Effector memory CD8-positive, alpha-beta T cell (primary cell): ENCODE results near the gene DCAF5.
A peak's percentile ranks its signal among the peaks of the same experiment; 100 is the strongest.

Experiments
- ATAC-seq: fragments of 150-1000 bp; cut with Tn5 transposase; replicated peaks from 2 replicates; pipeline ENCODE4 v1.10.0; 2021; ENCODE audit warnings: mild to moderate bottlenecking, moderate library complexity
- DNase-seq, 3 experiments: peaks; one replicate each; pipeline ENCODE4 v3.0.0; 2021
- H3K27ac Mint-ChIP-seq, 2 donors: one replicate each; pipeline ENCODE4 v1.8.0; 2022; ENCODE audit warnings: mild to moderate bottlenecking in 2 of 2, mixed read lengths in 2 of 2, moderate library complexity in 2 of 2
- H3K27me3 Mint-ChIP-seq, 2 donors: one replicate each; pipeline ENCODE4 v1.8.0; 2022; ENCODE audit warnings: mixed read lengths in 2 of 2
- H3K36me3 Mint-ChIP-seq: one replicate; pipeline ENCODE4 v1.8.0; 2022; ENCODE audit warnings: mild to moderate bottlenecking, moderate library complexity, mixed read lengths; ENCODE audit not compliant: insufficient read depth
- H3K4me1 Mint-ChIP-seq, 2 donors: one replicate each; pipeline ENCODE4 v1.8.0; 2022; ENCODE audit warnings: low read depth in 2 of 2, mixed read lengths in 2 of 2
- H3K4me3 Mint-ChIP-seq, 2 donors: one replicate each; pipeline ENCODE4 v1.8.0; 2022; ENCODE audit warnings: mild to moderate bottlenecking in 2 of 2, mixed read lengths in 2 of 2, moderate library complexity in 2 of 2
- H3K9me3 Mint-ChIP-seq, 2 donors: one replicate each; pipeline ENCODE4 v1.8.0; 2022; ENCODE audit warnings: mixed read lengths in 2 of 2

DCAF5 gene

DNA sequence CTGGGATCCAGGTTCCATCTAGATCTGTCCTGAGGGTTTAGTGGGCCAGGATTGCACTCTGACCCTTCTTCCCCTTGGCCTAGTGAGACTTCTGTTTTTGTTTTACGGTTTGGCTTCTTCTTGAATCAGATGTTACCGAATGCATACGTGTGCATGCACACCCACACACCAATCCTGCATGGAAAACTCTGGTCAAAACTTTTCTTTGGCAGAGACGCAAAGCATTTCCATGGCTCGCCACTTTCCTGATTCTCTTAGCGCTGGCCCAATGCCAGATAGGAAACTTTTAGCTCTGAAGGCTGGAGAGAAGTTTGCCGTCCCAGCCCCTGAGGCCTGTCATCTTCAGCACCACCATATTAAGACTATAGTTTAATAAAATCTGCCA lies 106.5 kb downstream of the DCAF5 start:
- Mint-ChIP-seq H3K36me3 (no peaks in the 10 kb centered on the region), H3K4me1 (peaks cover 3 to 4% of the 10 kb centered on the region in 2 donors), H3K27me3 (peaks cover 0 to 7% of the 10 kb centered on the region in 2 donors), H3K4me3 (no peak overlapping the region), H3K9me3 (no peaks in the 10 kb centered on the region), H3K27ac (no peak overlapping the region)
- no peak for ATAC-seq
- DNase-seq = no peak

DNA sequence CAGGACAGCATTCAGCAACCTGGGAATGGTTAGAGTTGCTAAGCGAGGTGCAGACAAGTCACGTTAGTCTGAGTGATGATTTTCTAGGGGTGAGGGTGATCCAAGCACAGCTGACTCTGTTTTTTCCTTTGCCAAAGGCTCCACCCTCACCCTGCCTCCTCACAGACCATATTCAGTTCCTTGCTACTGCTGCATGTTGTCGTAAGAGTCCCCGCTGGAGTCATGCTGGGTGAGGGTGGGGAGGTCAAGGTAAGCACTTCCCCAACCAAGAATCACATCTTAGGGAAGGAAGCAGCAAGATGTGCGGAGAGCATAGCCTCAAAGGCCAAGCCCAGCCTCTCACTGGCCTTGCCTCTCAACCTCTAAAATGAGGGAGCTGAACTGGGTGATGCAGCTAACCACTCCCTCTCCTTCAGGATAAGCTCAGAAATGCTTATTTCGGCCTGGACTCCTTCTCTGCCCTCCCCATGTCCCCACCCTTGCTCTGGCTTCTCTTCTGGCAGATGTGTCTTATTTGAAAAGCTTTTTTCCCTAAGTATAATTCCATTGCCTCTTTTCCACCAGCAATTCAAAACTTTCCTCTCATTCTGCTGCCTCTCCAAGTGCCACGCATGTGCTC lies 107.0 kb downstream of the DCAF5 start:
- H3K27ac Mint-ChIP-seq = no peak overlapping the region
- H3K36me3 Mint-ChIP-seq = no peaks in the 10 kb centered on the region
- H3K4me1 Mint-ChIP-seq = peaks cover 3 to 4% of the 10 kb centered on the region in 2 donors
- no peak for DNase-seq
- no peak for ATAC-seq
- no peaks in the 10 kb centered on the region for H3K9me3 Mint-ChIP-seq
- no peak overlapping the region for H3K4me3 Mint-ChIP-seq
- peaks cover 0 to 9% of the 10 kb centered on the region in 2 donors for H3K27me3 Mint-ChIP-seq

DNA sequence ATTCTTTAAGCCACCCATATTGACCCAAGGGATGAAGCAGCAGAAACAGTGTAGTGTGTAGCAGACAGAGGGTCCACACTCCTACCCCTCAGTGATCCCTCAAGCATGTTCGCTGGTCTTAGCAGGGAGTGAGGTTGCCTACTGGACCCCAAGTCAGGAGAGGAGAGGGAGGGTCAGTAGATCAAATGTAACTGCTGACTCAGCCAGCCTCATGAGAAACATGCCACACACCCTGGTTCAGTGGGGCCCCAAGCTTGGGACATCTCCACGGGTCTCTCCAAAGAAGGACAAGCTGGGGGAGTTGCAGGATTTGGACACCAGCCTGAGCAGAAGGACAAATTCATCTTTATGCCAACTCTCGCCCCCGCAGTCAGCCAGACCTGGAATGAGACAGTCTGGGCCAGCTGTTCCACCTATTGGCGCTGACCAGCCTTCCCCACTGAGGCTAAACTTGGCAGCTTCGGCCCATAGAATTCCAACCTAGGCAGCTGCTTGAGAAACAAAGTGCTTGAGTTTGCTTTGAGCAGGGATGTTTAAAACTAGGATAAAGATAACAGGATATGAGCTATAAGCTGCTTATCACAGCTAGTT lies 107.9 kb downstream of the DCAF5 start:
- Mint-ChIP-seq H3K4me1 (peaks cover 3 to 4% of the 10 kb centered on the region in 2 donors), H3K36me3 (no peaks in the 10 kb centered on the region), H3K27ac (no peak overlapping the region), H3K9me3 (no peaks in the 10 kb centered on the region), H3K4me3 (no peak overlapping the region), H3K27me3 (peaks cover 0 to 9% of the 10 kb centered on the region in 2 donors)
- ATAC-seq = no peak
- DNase-seq = no peak

GRCh38 chr14:69044296-69044695 lies 108.6 kb downstream of the DCAF5 start:
- Mint-ChIP-seq H3K27me3 (peaks cover 0 to 11% of the 10 kb centered on the region in 2 donors), H3K27ac (no peak overlapping the region), H3K4me3 (no peak overlapping the region), H3K4me1 (peaks cover 3 to 4% of the 10 kb centered on the region in 2 donors), H3K36me3 (no peaks in the 10 kb centered on the region), H3K9me3 (no peaks in the 10 kb centered on the region)
- ATAC-seq = no peak
- DNase-seq = no peak

- H3K36me3 Mint-ChIP-seq = no peaks in the 10 kb centered on the region
- H3K4me1 Mint-ChIP-seq = peaks cover 3 to 4% of the 10 kb centered on the region in 2 donors
- ATAC-seq (no peak), DNase-seq (no peak)
- H3K4me3 Mint-ChIP-seq = no peak overlapping the region
- H3K27me3 Mint-ChIP-seq = peaks cover 4 to 17% of the 10 kb centered on the region in 2 donors
- H3K9me3 Mint-ChIP-seq = no peaks in the 10 kb centered on the region
- no peak overlapping the region for H3K27ac Mint-ChIP-seq
Observed at GRCh38 chr14:69043596-69044260, 109.2 kb downstream of the DCAF5 start.

GRCh38 chr14:69042787-69043444 lies 110.0 kb downstream of the DCAF5 start:
- Mint-ChIP-seq H3K36me3 (no peaks in the 10 kb centered on the region), H3K9me3 (no peaks in the 10 kb centered on the region), H3K4me1 (peaks cover 3 to 4% of the 10 kb centered on the region in 2 donors), H3K27me3 (peaks cover 12 to 25% of the 10 kb centered on the region in 2 donors), H3K4me3 (no peak overlapping the region), H3K27ac (peak overlapping the region in 1 of 2 donors; percentile 22)
- DNase-seq (no peak), ATAC-seq (no peak)

GRCh38 chr14:69042299-69042698 lies 110.6 kb downstream of the DCAF5 start:
- peak overlapping the region in 1 of 2 donors; percentile 22 for H3K27ac Mint-ChIP-seq
- ATAC-seq = no peak
- H3K4me1 Mint-ChIP-seq = peaks cover 1 to 2% of the 10 kb centered on the region in 2 donors
- H3K9me3 Mint-ChIP-seq = no peaks in the 10 kb centered on the region
- DNase-seq = no peak
- H3K27me3 Mint-ChIP-seq = peaks cover 18 to 31% of the 10 kb centered on the region in 2 donors
- no peak overlapping the region for H3K4me3 Mint-ChIP-seq
- no peaks in the 10 kb centered on the region for H3K36me3 Mint-ChIP-seq

- ATAC-seq = no peak
- Mint-ChIP-seq H3K27me3 (peaks cover 23 to 36% of the 10 kb centered on the region in 2 donors), H3K9me3 (no peaks in the 10 kb centered on the region), H3K4me1 (peaks cover 0 to 2% of the 10 kb centered on the region in 2 donors), H3K4me3 (no peak overlapping the region), H3K36me3 (no peaks in the 10 kb centered on the region), H3K27ac (no peak overlapping the region)
- DNase-seq = no peak
Observed at GRCh38 chr14:69041783-69042182, 111.1 kb downstream of the DCAF5 start.

DNA sequence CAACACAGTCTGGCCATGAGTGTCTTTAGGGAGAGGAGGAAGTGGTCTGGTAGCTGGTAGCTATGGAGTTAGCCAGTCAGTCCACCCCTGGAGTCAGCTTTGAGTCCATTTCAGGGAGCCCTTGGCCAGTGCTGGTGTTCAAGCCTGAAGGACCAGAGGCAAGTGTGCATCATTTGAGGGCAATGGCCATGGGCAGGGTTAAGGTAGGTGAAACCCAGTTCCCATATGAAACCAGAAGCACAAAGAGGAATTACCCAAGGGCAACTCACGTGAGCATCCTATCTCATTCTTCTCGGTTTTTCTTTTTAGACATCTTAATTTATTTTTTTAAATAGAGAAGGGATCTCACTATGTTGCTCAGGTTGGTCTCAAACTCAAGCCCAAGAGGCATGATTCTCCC lies 112.6 kb downstream of the DCAF5 start:
- H3K27me3 Mint-ChIP-seq = peaks cover 31 to 46% of the 10 kb centered on the region in 2 donors

DNA sequence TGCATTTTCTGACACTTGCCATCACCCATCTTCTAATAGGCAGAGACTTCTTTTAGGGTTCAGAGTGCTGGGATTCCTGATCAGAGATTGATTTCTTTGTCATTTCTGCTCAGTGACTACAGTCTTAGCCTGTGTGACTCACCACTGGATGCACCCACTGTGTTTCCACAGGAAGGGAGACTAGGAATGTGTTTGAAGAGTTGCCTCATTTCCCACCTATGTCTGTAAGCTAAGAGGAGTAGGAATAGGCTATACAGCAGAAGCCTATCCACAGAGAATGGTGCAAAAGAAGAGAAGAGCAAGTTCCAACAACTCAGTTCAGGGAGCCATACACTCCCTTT lies 113.7 kb downstream of the DCAF5 start:
- DNase-seq (no peak), ATAC-seq (no peak)
- Mint-ChIP-seq H3K27ac (no peak overlapping the region), H3K4me1 (peaks cover 0 to 2% of the 10 kb centered on the region in 2 donors), H3K9me3 (no peaks in the 10 kb centered on the region), H3K36me3 (no peaks in the 10 kb centered on the region), H3K27me3 (peaks cover 33 to 56% of the 10 kb centered on the region in 2 donors), H3K4me3 (no peak overlapping the region)

More for the DNA sequence above, 112.6 kb downstream of the DCAF5 start:
- Mint-ChIP-seq H3K9me3 (no peaks in the 10 kb centered on the region), H3K27ac (no peak overlapping the region), H3K4me3 (no peak overlapping the region), H3K36me3 (no peaks in the 10 kb centered on the region), H3K4me1 (peaks cover 0 to 2% of the 10 kb centered on the region in 2 donors)
- DNase-seq = no peak
- ATAC-seq = no peak

- no peak for ATAC-seq
- Mint-ChIP-seq H3K36me3 (no peaks in the 10 kb centered on the region), H3K27ac (no peak overlapping the region), H3K4me3 (no peak overlapping the region), H3K27me3 (peaks cover 33 to 60% of the 10 kb centered on the region in 2 donors), H3K9me3 (no peaks in the 10 kb centered on the region), H3K4me1 (peaks cover 0 to 2% of the 10 kb centered on the region in 2 donors)
- DNase-seq = no peak
Observed at GRCh38 chr14:69038455-69039287, 114.2 kb downstream of the DCAF5 start.

DNA sequence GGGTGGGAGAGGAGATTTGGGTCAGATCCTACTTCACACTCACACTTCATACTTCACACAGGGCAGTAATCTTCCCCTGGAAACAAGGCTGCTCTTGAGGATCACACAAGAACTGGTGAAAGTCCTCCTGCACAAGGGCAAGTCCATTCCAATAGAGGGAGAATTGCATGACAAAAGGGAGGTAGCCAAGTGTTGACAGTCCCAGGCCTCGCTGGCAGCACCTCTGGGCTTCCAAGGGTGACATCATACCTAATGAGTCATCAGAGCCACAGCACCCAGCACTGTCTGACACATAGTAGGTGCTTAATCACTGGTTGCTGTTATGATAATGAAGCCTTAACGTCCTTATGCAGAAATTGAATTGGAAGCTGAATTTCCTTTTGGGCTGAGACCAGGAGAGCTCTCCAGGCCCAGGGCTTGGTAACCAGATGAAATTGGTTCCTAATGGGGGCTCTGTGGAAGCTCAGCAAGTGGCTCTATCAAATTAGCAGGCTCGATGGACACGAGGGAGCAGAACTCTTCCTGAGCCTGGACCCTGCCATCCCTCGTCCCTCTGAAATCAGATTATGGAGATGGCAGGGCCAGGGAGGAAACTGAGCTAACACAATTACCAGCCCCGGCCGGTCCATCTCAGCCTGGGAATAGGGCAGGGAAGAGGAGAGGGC lies 115.0 kb downstream of the DCAF5 start:
- peaks cover 33 to 60% of the 10 kb centered on the region in 2 donors for H3K27me3 Mint-ChIP-seq
- H3K4me3 Mint-ChIP-seq = no peak overlapping the region
- H3K27ac Mint-ChIP-seq = no peak overlapping the region
- no peak for ATAC-seq
- no peak for DNase-seq
- peaks cover 0 to 2% of the 10 kb centered on the region in 2 donors for H3K4me1 Mint-ChIP-seq
- no peaks in the 10 kb centered on the region for H3K36me3 Mint-ChIP-seq
- no peaks in the 10 kb centered on the region for H3K9me3 Mint-ChIP-seq
